ENCODE results near the gene PDZRN3.

GRCh38 chr3:73459711-73460110 lies 165.0 kb downstream of the PDZRN3 start:
- no peak for TF ChIP-seq CTCF (conservative IDR thresholded peaks at IDR 0.05 in 1 of 2, IDR thresholded peaks at IDR 0.05 in 1 of 2; ENCODE audit: extremely low read depth in 1 of 2, insufficient read depth in 1 of 2, low read depth in 1 of 2, low read length in 2 of 2)
- no peak for TF ChIP-seq EZH2 (IDR thresholded peaks at IDR 0.05; ENCODE audit: borderline replicate concordance, low read length)

All from mammary epithelial cell (primary cell).